ENCODE results near the gene RALGPS1. TPM values are rescaled to one million over a fixed set of nuclear protein-coding genes. Genes with fewer than 3 reads are reported as not detected.

The RALGPS1 gene
- total and polyA plus RNA-seq, 2 donors (not counting 1 experiment from before 2014, with no cell fraction given): 19.7 to 39.9 TPM

- ChIA-PET POLR2A (no interaction called here), CTCF (no interaction called here)
- TF ChIP-seq CTCF (IDR thresholded peaks at IDR 0.05) (no peak), EZH2 (IDR thresholded peaks at IDR 0.05; ENCODE audit: borderline replicate concordance, insufficient read depth, low read depth, low read length, poor library complexity, severe bottlenecking) (no peak)
- Histone ChIP-seq H3K4me1 (ENCODE audit: control insufficient read depth in 2 of 2, insufficient read depth in 2 of 2, low read length in 2 of 2) (peaks cover 9 to 10% of the 10 kb centered on the region in 2 donors), H3K9ac (ENCODE audit: low read length) (no peak overlapping the region), H3K4me3 (ENCODE audit: control extremely low read depth in 1 of 5, extremely low read depth in 1 of 5, insufficient read depth in 1 of 5, low read depth in 2 of 5, low read length in 4 of 5) (no peak overlapping the region), H4K20me1 (ENCODE audit: control insufficient read depth, insufficient read depth, low read length, poor library complexity, severe bottlenecking) (no peaks in the 10 kb centered on the region), H3K9me3 (ENCODE audit: control extremely low read depth in 1 of 3, control insufficient read depth in 2 of 3, insufficient read depth in 1 of 3, low read length in 2 of 3) (no peaks in the 10 kb centered on the region), H3K27me3 (replicated peaks in 1 of 4; ENCODE audit: control extremely low read depth in 1 of 4, control insufficient read depth in 3 of 4, insufficient read depth in 4 of 4, low read length in 3 of 4) (no peaks in the 10 kb centered on the region), H2AFZ (ENCODE audit: insufficient read depth, low read depth, low read length, poor library complexity, severe bottlenecking) (no peak overlapping the region), H3K4me2 (replicated peaks; ENCODE audit: low read depth, low read length, poor library complexity, severe bottlenecking) (no peak overlapping the region), H3K27ac (ENCODE audit: low read length in 2 of 2) (no peak overlapping the region), H3K36me3 (replicated peaks in 1 of 2; ENCODE audit: control extremely low read depth in 1 of 2, control insufficient read depth in 1 of 2, extremely low read depth in 1 of 2, insufficient read depth in 2 of 2, low read length in 1 of 2) (peaks cover 2% of the 10 kb centered on the region in 2 experiments), H3K79me2 (ENCODE audit: control insufficient read depth, insufficient read depth, low read length) (no peaks in the 10 kb centered on the region)
- Mint-ChIP-seq H3K4me3 (no peak overlapping the region), H3K27me3 (no peaks in the 10 kb centered on the region), H3K4me1 (peaks cover 25% of the 10 kb centered on the region), H3K27ac (no peak overlapping the region), H3K9me3 (ENCODE audit: insufficient read depth) (no peaks in the 10 kb centered on the region)
- DNase-seq: no peak
- WGBS (ENCODE audit: insufficient coverage): 96% methylated on average over 4 of the region's 4 CpGs
- ATAC-seq (ENCODE audit: low read depth): no peak
- intact Hi-C loops (cut with micrococcal nuclease): no loop called here
Measured at GRCh38 chr9:127058645-127059021, 144.1 kb downstream of the RALGPS1 start.

GRCh38 chr9:127059030-127059429 lies 144.4 kb downstream of the RALGPS1 start:
- Mint-ChIP-seq H3K4me3 (no peak overlapping the region), H3K4me1 (peaks cover 25% of the 10 kb centered on the region), H3K27ac (no peak overlapping the region), H3K27me3 (no peaks in the 10 kb centered on the region), H3K9me3 (ENCODE audit: insufficient read depth) (no peaks in the 10 kb centered on the region)
- intact Hi-C loops (cut with micrococcal nuclease): no loop called here
- H3K4me1 ChIP-seq (ENCODE audit: control insufficient read depth in 2 of 2, insufficient read depth in 2 of 2, low read length in 2 of 2): peaks cover 9 to 10% of the 10 kb centered on the region in 2 donors
- no peaks in the 10 kb centered on the region for H3K27me3 ChIP-seq (replicated peaks in 1 of 4; ENCODE audit: control extremely low read depth in 1 of 4, control insufficient read depth in 3 of 4, insufficient read depth in 4 of 4, low read length in 3 of 4)
- ChIA-PET CTCF (interaction anchor here (1.0 kb wide), 1 partner anchor 118 kb away, joined by 4 read pairs; no protein-coding TSS in a partner anchor), POLR2A (no interaction called here)
- H2AFZ ChIP-seq (ENCODE audit: insufficient read depth, low read depth, low read length, poor library complexity, severe bottlenecking): no peak overlapping the region
- WGBS (ENCODE audit: insufficient coverage): 100% methylated on average over 1 of the region's 2 CpGs
- TF ChIP-seq CTCF (IDR thresholded peaks at IDR 0.05) (no peak), EZH2 (IDR thresholded peaks at IDR 0.05; ENCODE audit: borderline replicate concordance, insufficient read depth, low read depth, low read length, poor library complexity, severe bottlenecking) (no peak)
- H3K9ac ChIP-seq (ENCODE audit: low read length): no peak overlapping the region
- no peaks in the 10 kb centered on the region for H4K20me1 ChIP-seq (ENCODE audit: control insufficient read depth, insufficient read depth, low read length, poor library complexity, severe bottlenecking)
- H3K9me3 ChIP-seq (ENCODE audit: control extremely low read depth in 1 of 3, control insufficient read depth in 2 of 3, insufficient read depth in 1 of 3, low read length in 2 of 3): no peaks in the 10 kb centered on the region
- no peak overlapping the region for H3K4me3 ChIP-seq (ENCODE audit: control extremely low read depth in 1 of 5, extremely low read depth in 1 of 5, insufficient read depth in 1 of 5, low read depth in 2 of 5, low read length in 4 of 5)
- H3K79me2 ChIP-seq (ENCODE audit: control insufficient read depth, insufficient read depth, low read length): no peaks in the 10 kb centered on the region
- peaks cover 2% of the 10 kb centered on the region in 2 experiments for H3K36me3 ChIP-seq (replicated peaks in 1 of 2; ENCODE audit: control extremely low read depth in 1 of 2, control insufficient read depth in 1 of 2, extremely low read depth in 1 of 2, insufficient read depth in 2 of 2, low read length in 1 of 2)
- no peak for DNase-seq
- H3K4me2 ChIP-seq (replicated peaks; ENCODE audit: low read depth, low read length, poor library complexity, severe bottlenecking): no peak overlapping the region
- ATAC-seq (ENCODE audit: low read depth): no peak
- no peak overlapping the region for H3K27ac ChIP-seq (ENCODE audit: low read length in 2 of 2)

Data from B cell (primary cell).